ENCODE results near the gene ZNF397.

GRCh38 chr18:35205199-35205712, 35.6 kb upstream of the ZNF397 start:
- TF ChIP-seq CTCF (conservative IDR thresholded peaks at IDR 0.05 in 1 of 2, IDR thresholded peaks at IDR 0.05 in 1 of 2; ENCODE audit: low read depth in 1 of 2, low read length in 2 of 2) (no peak), EZH2 (IDR thresholded peaks at IDR 0.05; ENCODE audit: low read length, missing control alignments) (no peak)

Measured in fibroblast of lung (primary cell).